ENCODE data around the gene LRRC41.

DNA sequence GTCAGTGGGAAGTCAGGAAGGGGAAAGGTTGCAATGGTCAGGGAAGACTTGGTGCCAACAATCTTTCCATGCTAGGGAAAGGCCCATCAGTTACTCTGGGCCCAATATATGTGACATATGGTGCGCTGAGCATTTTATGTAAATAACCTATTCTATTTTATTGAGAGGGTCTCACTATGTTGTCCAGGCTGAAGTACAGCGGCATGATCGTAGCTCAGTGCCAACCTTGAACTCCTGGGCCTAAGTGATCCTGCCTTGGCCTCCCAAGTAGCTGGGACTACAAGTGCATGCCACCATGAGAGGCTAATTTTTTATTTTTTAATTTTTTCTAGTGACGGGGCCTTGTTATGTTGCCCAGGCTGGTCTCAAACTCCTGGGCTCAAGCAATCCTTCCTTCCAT is 6.9 kb upstream of the LRRC41 start:
- TF ChIP-seq, protein P1, sequence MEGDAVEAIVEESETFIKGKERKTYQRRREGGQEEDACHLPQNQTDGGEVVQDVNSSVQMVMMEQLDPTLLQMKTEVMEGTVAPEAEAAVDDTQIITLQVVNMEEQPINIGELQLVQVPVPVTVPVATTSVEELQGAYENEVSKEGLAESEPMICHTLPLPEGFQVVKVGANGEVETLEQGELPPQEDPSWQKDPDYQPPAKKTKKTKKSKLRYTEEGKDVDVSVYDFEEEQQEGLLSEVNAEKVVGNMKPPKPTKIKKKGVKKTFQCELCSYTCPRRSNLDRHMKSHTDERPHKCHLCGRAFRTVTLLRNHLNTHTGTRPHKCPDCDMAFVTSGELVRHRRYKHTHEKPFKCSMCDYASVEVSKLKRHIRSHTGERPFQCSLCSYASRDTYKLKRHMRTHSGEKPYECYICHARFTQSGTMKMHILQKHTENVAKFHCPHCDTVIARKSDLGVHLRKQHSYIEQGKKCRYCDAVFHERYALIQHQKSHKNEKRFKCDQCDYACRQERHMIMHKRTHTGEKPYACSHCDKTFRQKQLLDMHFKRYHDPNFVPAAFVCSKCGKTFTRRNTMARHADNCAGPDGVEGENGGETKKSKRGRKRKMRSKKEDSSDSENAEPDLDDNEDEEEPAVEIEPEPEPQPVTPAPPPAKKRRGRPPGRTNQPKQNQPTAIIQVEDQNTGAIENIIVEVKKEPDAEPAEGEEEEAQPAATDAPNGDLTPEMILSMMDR (IDR thresholded peaks at IDR 0.05), result no peak
- TF ChIP-seq POLR2A (IDR thresholded peaks at IDR 0.05), result no peak
- no peak for TF ChIP-seq POLR2AphosphoS5 (IDR thresholded peaks at IDR 0.05)

All from breast epithelium (tissue), 3 donors.